ENCODE data around the gene PSG4.
"Not testable (repeated sequence)": the region's sequence is repeated elsewhere in the genome, so short reads cannot be mapped to it uniquely, and the experiment has no call there.

Gene PSG4

GRCh38 chr19:43205471-43206105 is at the start of gene PSG4:
Gene PSG4 (minus strand): TSS chr19:43205638. CDS start chr19:43205536, 102 bp downstream.
- not testable (repeated sequence) for H3K4me3 ChIP-seq (ENCODE audit: insufficient read length, low read depth); H3K9me3 ChIP-seq (ENCODE audit: insufficient read depth, low read length); H3K9ac ChIP-seq (ENCODE audit: insufficient read length, low read depth); H3K36me3 ChIP-seq (ENCODE audit: insufficient read depth, insufficient read length, low read length); DNase-seq (ENCODE audit: low read depth, low spot score); H3K27me3 ChIP-seq (ENCODE audit: insufficient read depth, insufficient read length); H3K4me1 ChIP-seq (ENCODE audit: insufficient read depth, insufficient read length)

GRCh38 chr19:43251428-43251827 is 46.0 kb upstream of the PSG4 start:
- not testable (repeated sequence) for H3K4me1 ChIP-seq (ENCODE audit: insufficient read depth, insufficient read length); DNase-seq (ENCODE audit: low read depth, low spot score); H3K9ac ChIP-seq (ENCODE audit: insufficient read length, low read depth); H3K27me3 ChIP-seq (ENCODE audit: insufficient read depth, insufficient read length); H3K36me3 ChIP-seq (ENCODE audit: insufficient read depth, insufficient read length, low read length); H3K9me3 ChIP-seq (ENCODE audit: insufficient read depth, low read length); H3K4me3 ChIP-seq (ENCODE audit: insufficient read length, low read depth)

- H3K4me3 ChIP-seq (ENCODE audit: insufficient read length, low read depth); H3K36me3 ChIP-seq (ENCODE audit: insufficient read depth, insufficient read length, low read length); H3K27me3 ChIP-seq (ENCODE audit: insufficient read depth, insufficient read length); H3K9ac ChIP-seq (ENCODE audit: insufficient read length, low read depth); H3K9me3 ChIP-seq (ENCODE audit: insufficient read depth, low read length); H3K4me1 ChIP-seq (ENCODE audit: insufficient read depth, insufficient read length); DNase-seq (ENCODE audit: low read depth, low spot score): not testable (repeated sequence)
Measured at GRCh38 chr19:43250296-43250695, 44.9 kb upstream of the PSG4 start.

GRCh38 chr19:43248635-43249002 is 43.2 kb upstream of the PSG4 start:
- H3K4me3 ChIP-seq (ENCODE audit: insufficient read length, low read depth); H3K9me3 ChIP-seq (ENCODE audit: insufficient read depth, low read length); H3K36me3 ChIP-seq (ENCODE audit: insufficient read depth, insufficient read length, low read length); DNase-seq (ENCODE audit: low read depth, low spot score); H3K27me3 ChIP-seq (ENCODE audit: insufficient read depth, insufficient read length); H3K9ac ChIP-seq (ENCODE audit: insufficient read length, low read depth); H3K4me1 ChIP-seq (ENCODE audit: insufficient read depth, insufficient read length): not testable (repeated sequence)

- DNase-seq (ENCODE audit: low read depth, low spot score); H3K4me1 ChIP-seq (ENCODE audit: insufficient read depth, insufficient read length); H3K27me3 ChIP-seq (ENCODE audit: insufficient read depth, insufficient read length); H3K9me3 ChIP-seq (ENCODE audit: insufficient read depth, low read length); H3K9ac ChIP-seq (ENCODE audit: insufficient read length, low read depth); H3K36me3 ChIP-seq (ENCODE audit: insufficient read depth, insufficient read length, low read length); H3K4me3 ChIP-seq (ENCODE audit: insufficient read length, low read depth): not testable (repeated sequence)
Measured at GRCh38 chr19:43247243-43247880, 41.9 kb upstream of the PSG4 start.

- H3K4me1 ChIP-seq (ENCODE audit: insufficient read depth, insufficient read length); H3K9me3 ChIP-seq (ENCODE audit: insufficient read depth, low read length); H3K4me3 ChIP-seq (ENCODE audit: insufficient read length, low read depth); H3K27me3 ChIP-seq (ENCODE audit: insufficient read depth, insufficient read length); H3K36me3 ChIP-seq (ENCODE audit: insufficient read depth, insufficient read length, low read length); DNase-seq (ENCODE audit: low read depth, low spot score); H3K9ac ChIP-seq (ENCODE audit: insufficient read length, low read depth): not testable (repeated sequence)
Measured at GRCh38 chr19:43245848-43246247, 40.4 kb upstream of the PSG4 start.

- H3K27me3 ChIP-seq (ENCODE audit: insufficient read depth, insufficient read length); DNase-seq (ENCODE audit: low read depth, low spot score); H3K36me3 ChIP-seq (ENCODE audit: insufficient read depth, insufficient read length, low read length); H3K9me3 ChIP-seq (ENCODE audit: insufficient read depth, low read length); H3K4me3 ChIP-seq (ENCODE audit: insufficient read length, low read depth); H3K4me1 ChIP-seq (ENCODE audit: insufficient read depth, insufficient read length); H3K9ac ChIP-seq (ENCODE audit: insufficient read length, low read depth): not testable (repeated sequence)
Measured at GRCh38 chr19:43242211-43242610, 36.8 kb upstream of the PSG4 start.

GRCh38 chr19:43238213-43238612 is 32.8 kb upstream of the PSG4 start:
- not testable (repeated sequence) for H3K36me3 ChIP-seq (ENCODE audit: insufficient read depth, insufficient read length, low read length); H3K9me3 ChIP-seq (ENCODE audit: insufficient read depth, low read length); DNase-seq (ENCODE audit: low read depth, low spot score); H3K4me3 ChIP-seq (ENCODE audit: insufficient read length, low read depth); H3K27me3 ChIP-seq (ENCODE audit: insufficient read depth, insufficient read length); H3K4me1 ChIP-seq (ENCODE audit: insufficient read depth, insufficient read length); H3K9ac ChIP-seq (ENCODE audit: insufficient read length, low read depth)

- DNase-seq (ENCODE audit: low read depth, low spot score) = not testable (repeated sequence)
Measured at GRCh38 chr19:43235686-43236085, 30.2 kb upstream of the PSG4 start.

More at GRCh38 chr19:43235686-43236085, 30.2 kb upstream of the PSG4 start:
- H3K9ac ChIP-seq (ENCODE audit: insufficient read length, low read depth); H3K9me3 ChIP-seq (ENCODE audit: insufficient read depth, low read length); H3K27me3 ChIP-seq (ENCODE audit: insufficient read depth, insufficient read length); H3K4me1 ChIP-seq (ENCODE audit: insufficient read depth, insufficient read length); H3K36me3 ChIP-seq (ENCODE audit: insufficient read depth, insufficient read length, low read length); H3K4me3 ChIP-seq (ENCODE audit: insufficient read length, low read depth): not testable (repeated sequence)

Data from NT2/D1 (cell line).